HepG2 (cell line): ENCODE measurements around the gene BBLN. TPM values are rescaled to one million over a fixed set of nuclear protein-coding genes. Genes with fewer than 3 reads are reported as not detected.

Experiments
- EEA1 ChIP-seq: sonication (generic); formaldehyde crosslinking; IDR thresholded peaks from 2 replicates; pipeline ENCODE4 v1.5.1; 2020; ENCODE audit warnings: mild to moderate bottlenecking, missing genetic modification reagents, borderline replicate concordance
- EP300 ChIP-seq, 3 experiments: sonication (generic) in 1 of 3; formaldehyde crosslinking in 1 of 3; IDR thresholded peaks; 2 replicates each; pipeline versions ENCODE4 v1.5.1 to v1.6.1; 2011 to 2020; ENCODE audit warnings: low read depth in 2 of 3, low read length in 2 of 3, borderline replicate concordance in 1 of 3, improper control_type of control experiment in 1 of 3, mild to moderate bottlenecking in 1 of 3, missing genetic modification reagents in 1 of 3, moderate library complexity in 1 of 3
- FIP1L1 ChIP-seq: fragments of 200-400 bp; formaldehyde crosslinking; IDR thresholded peaks from 2 replicates; pipeline ENCODE4 v1.6.1; 2018; ENCODE audit warnings: low read depth, mild to moderate bottlenecking, low read length, moderate library complexity, borderline replicate concordance; ENCODE audit not compliant: insufficient read depth
- HCFC1 ChIP-seq: fragments of 150-350 bp; IDR thresholded peaks from 2 replicates; pipeline ENCODE4 v1.6.1; 2014; ENCODE audit warnings: low read depth, low read length
- HOXA7 ChIP-seq: sonication (generic); formaldehyde crosslinking; IDR thresholded peaks from 2 replicates; pipeline ENCODE4 v1.8.1; 2022; ENCODE audit warnings: mild to moderate bottlenecking, missing genetic modification reagents, moderate library complexity
- HOXD1 ChIP-seq: sonication (generic); formaldehyde crosslinking; IDR thresholded peaks from 2 replicates; pipeline ENCODE4 v1.5.0; 2020; ENCODE audit warnings: missing genetic modification reagents
- ISL2 ChIP-seq: sonication (generic); formaldehyde crosslinking; IDR thresholded peaks from 2 replicates; pipeline ENCODE4 v1.5.0; 2020; ENCODE audit warnings: missing genetic modification reagents
- KDM3A ChIP-seq: IDR thresholded peaks from 2 replicates; pipeline ENCODE4 v1.6.1; 2018; ENCODE audit warnings: low read depth, missing compliant biosample characterization
- MED1 ChIP-seq: sonication (generic); formaldehyde crosslinking; IDR thresholded peaks from 2 replicates; pipeline ENCODE4 v1.4.0; 2020; ENCODE audit warnings: missing genetic modification reagents
- MXI1 ChIP-seq: IDR thresholded peaks from 3 replicates; pipeline ENCODE4 v1.6.1; 2012; ENCODE audit warnings: low read depth, low read length, inconsistent platforms, borderline replicate concordance
- PAWR ChIP-seq: sonication (generic); formaldehyde crosslinking; IDR thresholded peaks from 2 replicates; pipeline ENCODE4 v1.4.0; 2020; ENCODE audit warnings: missing genetic modification reagents, mild to moderate bottlenecking, borderline replicate concordance
- SIN3A ChIP-seq: IDR thresholded peaks from 2 replicates; pipeline ENCODE4 v1.6.1; 2011; ENCODE audit warnings: low read depth, mild to moderate bottlenecking, control low read depth, low read length, borderline replicate concordance
- SP140L ChIP-seq: sonication (generic); formaldehyde crosslinking; IDR thresholded peaks from 2 replicates; pipeline ENCODE4 v1.4.0; 2020; ENCODE audit warnings: missing genetic modification reagents, borderline replicate concordance
- SRY ChIP-seq: sonication (generic); formaldehyde crosslinking; IDR thresholded peaks from 2 replicates; pipeline ENCODE4 v1.8.0; 2022; ENCODE audit warnings: mild to moderate bottlenecking, missing genetic modification reagents
- TEAD3 ChIP-seq: optimal IDR thresholded peaks from 2 replicates; pipeline ENCODE3; 2016; ENCODE audit warnings: borderline replicate concordance
- ZBTB1 ChIP-seq: sonication (generic); formaldehyde crosslinking; IDR thresholded peaks from 2 replicates; pipeline ENCODE4 v1.4.0; 2020; ENCODE audit warnings: missing genetic modification reagents, borderline replicate concordance
- ZFY ChIP-seq: sonication (generic); formaldehyde crosslinking; IDR thresholded peaks from 2 replicates; pipeline ENCODE4 v1.4.0; 2020; ENCODE audit warnings: missing genetic modification reagents
- ZKSCAN1 ChIP-seq: fragments of 150-350 bp; IDR thresholded peaks from 2 replicates; pipeline ENCODE4 v1.6.1; 2014; ENCODE audit warnings: low read length
- ZMYM2 ChIP-seq: sonication (generic); formaldehyde crosslinking; IDR thresholded peaks from 2 replicates; pipeline ENCODE4 v1.8.0; 2022; ENCODE audit warnings: mild to moderate bottlenecking, missing genetic modification reagents
- ZMYM4 ChIP-seq: sonication (generic); formaldehyde crosslinking; IDR thresholded peaks from 2 replicates; pipeline ENCODE4 v1.8.1; 2023; ENCODE audit warnings: mild to moderate bottlenecking, missing genetic modification reagents
- ZNF10 ChIP-seq: sonication (generic); formaldehyde crosslinking; IDR thresholded peaks from 2 replicates; pipeline ENCODE4 v1.4.0; 2020; ENCODE audit warnings: mild to moderate bottlenecking, low read depth, missing genetic modification reagents, borderline replicate concordance
- ZNF501 ChIP-seq: sonication (generic); formaldehyde crosslinking; IDR thresholded peaks from 2 replicates; pipeline ENCODE4 v1.5.1; 2020; ENCODE audit warnings: mild to moderate bottlenecking, moderate library complexity, missing genetic modification reagents
- polyA plus RNA-seq, 8 experiments: library from polyadenylated mRNA; depleted of rRNA in 3 of 8; stranded (reverse) in 7 of 8; unstranded in 1 of 8; fragments of >200 nt; fragmentation: Illumina TruSeq in 4 of 8; extraction: Trizol in 4 of 8; gene quantifications; 2 replicates each; pipeline versions ENCODE4 v1.2.1 to v1.2.3, GENCODE V29; 2011 to 2016; ENCODE audit warnings: low read depth in 4 of 8, missing spikeins in 1 of 8, mixed read lengths in 1 of 8; ENCODE audit not compliant: insufficient read depth in 1 of 8
- total RNA-seq, 5 experiments: library from RNA; depleted of rRNA; stranded (reverse); fragments of >200 nt; fragmentation: Illumina TruSeq; extraction: Trizol; gene quantifications; 2 replicates each; pipeline ENCODE4 v1.2.3, GENCODE V29; 2016; ENCODE audit warnings: low read depth in 1 of 5
- TF ChIP-seq, protein P1 (sequence below): sonication (generic); formaldehyde crosslinking; IDR thresholded peaks from 2 replicates; pipeline ENCODE4 v1.5.1; 2020; ENCODE audit warnings: mild to moderate bottlenecking, moderate library complexity, missing genetic modification reagents
- TF ChIP-seq, protein P2 (sequence below): sonication (generic); formaldehyde crosslinking; IDR thresholded peaks from 2 replicates; pipeline ENCODE4 v1.4.0; 2020; ENCODE audit warnings: missing genetic modification reagents
- TF ChIP-seq, protein P3 (sequence below): sonication (generic); formaldehyde crosslinking; IDR thresholded peaks from 2 replicates; pipeline ENCODE4 v1.8.0; 2022; ENCODE audit warnings: missing genetic modification reagents, mild to moderate bottlenecking, inconsistent platforms, borderline replicate concordance

Gene BBLN
- total and polyA plus RNA-seq, 2 of the 13 experiments (the other 11 are each of a cell fraction or from before 2014, with no cell fraction given) = 27.6 to 33.1 TPM

DNA sequence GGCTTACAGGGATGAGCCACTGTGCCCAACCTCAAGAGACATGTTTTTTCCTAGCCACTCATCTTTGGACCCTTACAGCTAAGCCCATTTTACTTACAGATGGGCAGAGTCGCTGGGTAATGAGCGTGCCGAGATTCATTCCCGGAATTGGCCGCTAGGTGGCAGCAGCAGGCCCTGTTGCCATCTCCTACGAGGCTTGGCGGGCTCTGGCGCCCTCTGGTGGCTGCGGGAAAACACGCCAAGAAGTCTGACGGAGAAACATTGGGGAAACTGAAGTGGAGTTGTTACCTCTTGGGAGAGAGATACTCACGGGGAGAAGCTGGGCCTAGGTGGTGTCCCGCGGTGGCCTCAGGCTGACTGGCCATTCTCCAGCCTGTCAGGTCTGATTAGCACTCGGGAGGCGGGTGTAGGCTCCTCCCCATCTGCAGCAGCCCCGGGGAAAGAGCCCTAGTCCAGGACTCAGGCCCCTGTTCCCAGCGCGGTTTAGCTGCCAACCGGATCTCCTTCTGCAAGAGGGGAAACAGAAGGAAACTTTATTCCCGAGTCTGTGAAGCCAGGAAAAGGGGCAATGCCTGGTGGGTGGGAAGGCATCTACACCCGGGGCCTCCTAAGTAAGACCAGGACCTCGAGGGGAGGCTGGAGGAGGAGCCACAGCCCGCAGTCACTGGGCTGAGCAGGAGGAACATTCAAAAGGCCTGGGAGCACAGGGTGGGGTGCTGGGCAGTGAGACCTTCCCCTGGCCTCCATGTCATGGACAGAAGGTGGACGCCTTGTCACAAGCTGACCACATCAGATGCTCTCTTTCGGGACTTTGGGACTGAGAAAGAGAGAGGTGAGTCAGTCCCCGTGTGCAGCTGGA lies 42.2 kb upstream of the BBLN start (continued):
- TF ChIP-seq, protein P1, sequence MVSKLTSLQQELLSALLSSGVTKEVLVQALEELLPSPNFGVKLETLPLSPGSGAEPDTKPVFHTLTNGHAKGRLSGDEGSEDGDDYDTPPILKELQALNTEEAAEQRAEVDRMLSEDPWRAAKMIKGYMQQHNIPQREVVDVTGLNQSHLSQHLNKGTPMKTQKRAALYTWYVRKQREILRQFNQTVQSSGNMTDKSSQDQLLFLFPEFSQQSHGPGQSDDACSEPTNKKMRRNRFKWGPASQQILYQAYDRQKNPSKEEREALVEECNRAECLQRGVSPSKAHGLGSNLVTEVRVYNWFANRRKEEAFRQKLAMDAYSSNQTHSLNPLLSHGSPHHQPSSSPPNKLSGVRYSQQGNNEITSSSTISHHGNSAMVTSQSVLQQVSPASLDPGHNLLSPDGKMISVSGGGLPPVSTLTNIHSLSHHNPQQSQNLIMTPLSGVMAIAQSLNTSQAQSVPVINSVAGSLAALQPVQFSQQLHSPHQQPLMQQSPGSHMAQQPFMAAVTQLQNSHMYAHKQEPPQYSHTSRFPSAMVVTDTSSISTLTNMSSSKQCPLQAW (CRISPR knock-in tag) = peak; percentile 77; the same call in 1 of the 2 replicates
- TF ChIP-seq, protein P2, sequence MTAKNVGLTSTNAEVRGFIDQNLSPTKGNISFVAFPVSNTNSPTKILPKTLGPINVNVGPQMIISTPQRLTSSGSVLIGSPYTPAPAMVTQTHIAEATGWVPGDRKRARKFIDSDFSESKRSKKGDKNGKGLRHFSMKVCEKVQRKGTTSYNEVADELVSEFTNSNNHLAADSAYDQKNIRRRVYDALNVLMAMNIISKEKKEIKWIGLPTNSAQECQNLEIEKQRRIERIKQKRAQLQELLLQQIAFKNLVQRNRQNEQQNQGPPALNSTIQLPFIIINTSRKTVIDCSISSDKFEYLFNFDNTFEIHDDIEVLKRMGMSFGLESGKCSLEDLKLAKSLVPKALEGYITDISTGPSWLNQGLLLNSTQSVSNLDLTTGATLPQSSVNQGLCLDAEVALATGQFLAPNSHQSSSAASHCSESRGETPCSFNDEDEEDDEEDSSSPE (CRISPR knock-in tag) = peak; percentile 60
- no peak for TF ChIP-seq ZKSCAN1
- TF ChIP-seq ZMYM4 (CRISPR knock-in tag) = peak; percentile 72
- TF ChIP-seq, protein P3, sequence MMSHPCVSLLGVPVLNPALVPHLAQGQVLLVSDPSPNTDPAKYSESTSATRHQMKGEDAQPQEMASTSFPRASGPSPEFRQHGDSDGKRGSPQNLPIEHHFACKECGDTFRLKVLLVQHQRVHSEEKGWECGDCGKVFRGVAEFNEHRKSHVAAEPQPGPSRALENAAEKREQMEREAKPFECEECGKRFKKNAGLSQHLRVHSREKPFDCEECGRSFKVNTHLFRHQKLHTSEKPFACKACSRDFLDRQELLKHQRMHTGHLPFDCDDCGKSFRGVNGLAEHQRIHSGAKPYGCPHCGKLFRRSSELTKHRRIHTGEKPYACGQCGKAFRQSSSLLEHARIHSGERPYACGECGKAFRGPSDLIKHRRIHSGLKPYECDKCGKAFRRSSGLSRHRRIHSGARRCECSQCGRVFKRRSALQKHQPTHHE (CRISPR knock-in tag) = 0 out of 2 replicates have a peak, but pooled peaks have one; percentile 48
- TF ChIP-seq HOXA7 (CRISPR knock-in tag) = no peak
- TF ChIP-seq TEAD3 = peak; percentile 91
- peak; percentile 93 for TF ChIP-seq KDM3A (CRISPR knock-in tag)
- TF ChIP-seq FIP1L1 = no peak
- TF ChIP-seq ISL2 (CRISPR knock-in tag) = 0 out of 2 replicates have a peak, but pooled peaks have one; percentile 50
- TF ChIP-seq SRY (CRISPR knock-in tag) = peak; percentile 61; the same call in 1 of the 2 replicates
- peak; percentile 51; the same call in 1 of the 3 replicates for TF ChIP-seq MXI1
- peak; percentile 83; the same call in 1 of the 2 replicates for TF ChIP-seq ZMYM2
- peak; percentile 16; the same call in 1 of the 2 replicates for TF ChIP-seq HCFC1
- TF ChIP-seq PAWR (CRISPR knock-in tag) = no peak
- no peak for TF ChIP-seq ZNF10 (CRISPR knock-in tag)
- TF ChIP-seq HOXD1 (CRISPR knock-in tag) = peak; percentile 43; the same call in 1 of the 2 replicates
- no peak for TF ChIP-seq ZBTB1 (CRISPR knock-in tag)
- peak; percentile 74 for TF ChIP-seq ZNF501 (CRISPR knock-in tag)
- no peak for TF ChIP-seq EEA1 (CRISPR knock-in tag)
- TF ChIP-seq ZFY (CRISPR knock-in tag) = peak; percentile 41
- no peak for TF ChIP-seq SIN3A
- TF ChIP-seq MED1 = peak; percentile 77; the same call in 1 of the 2 replicates
- TF ChIP-seq EP300 (IDR thresholded peaks at IDR 0.05; ENCODE audit: low read depth in 2 of 2, low read length in 2 of 2) = 0 out of 4 replicates have a peak, but pooled peaks of 1 of the 2 experiments have one; percentile 18
- no peak for TF ChIP-seq EP300 (CRISPR knock-in tag; IDR thresholded peaks at IDR 0.05; ENCODE audit: borderline replicate concordance)
- TF ChIP-seq SP140L (CRISPR knock-in tag) = no peak
